Right ventricle myocardium inferior (tissue), 1 donor: ENCODE results near the gene ARHGAP32. TPM values are rescaled to one million over a fixed set of nuclear protein-coding genes. Genes with fewer than 3 reads are reported as not detected.
"Not testable (repeated sequence)": the region's sequence is repeated elsewhere in the genome, so short reads cannot be mapped to it uniquely, and the experiment has no call there.

Source experiments
- ATAC-seq: fragments of 200-7000 bp; cut with Tn5 transposase; one replicate; pipeline ENCODE4 v1.9.1; 2020; ENCODE audit warnings: mild to moderate bottlenecking, moderate library complexity
- DNase-seq: peaks from one replicate; pipeline ENCODE4 v3.0.0; 2021; ENCODE audit errors: missing footprints
- intact Hi-C: fragments of 100-400 bp; cut with DNase I; formaldehyde crosslinking; loops from one replicate; pipeline ENCODE4 v1.11.0; 2022
- total RNA-seq: library from RNA; stranded (reverse); fragmentation: NEBNext Ultra II Directional; extraction: Animal tissue kit (Norgen Biotek cat#: 25700); gene quantifications from one replicate; pipeline ENCODE4 v1.2.1, GENCODE V29; 2021
- donor health status: DM: no; HTN: yes; CAD: no; lungs with severe emphysema.

ARHGAP32 gene
- total RNA-seq, 1 donor from 2014 or later = 6.4 TPM

DNA sequence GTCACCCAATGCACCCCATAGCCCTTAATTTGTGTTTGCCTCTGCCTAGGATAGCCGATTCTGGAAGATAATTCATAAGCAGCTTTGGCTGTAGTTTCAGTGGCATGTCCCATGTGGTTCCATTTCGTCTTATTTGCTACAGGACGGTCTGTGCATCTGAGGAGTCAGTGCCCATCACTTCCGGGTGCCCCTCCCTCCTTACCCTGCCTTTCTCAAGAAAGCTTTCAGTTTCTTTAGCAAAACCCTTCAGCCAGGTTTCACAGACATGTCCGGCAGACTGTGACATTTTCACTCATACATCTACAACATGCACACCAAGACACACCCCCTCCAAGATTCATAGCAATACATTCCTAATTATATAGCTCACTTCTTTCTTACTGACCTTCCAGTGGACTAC, 263.7 kb downstream of the ARHGAP32 start:
- intact Hi-C loops = no loop called here
- ATAC-seq (no peak), DNase-seq (no peak)

DNA sequence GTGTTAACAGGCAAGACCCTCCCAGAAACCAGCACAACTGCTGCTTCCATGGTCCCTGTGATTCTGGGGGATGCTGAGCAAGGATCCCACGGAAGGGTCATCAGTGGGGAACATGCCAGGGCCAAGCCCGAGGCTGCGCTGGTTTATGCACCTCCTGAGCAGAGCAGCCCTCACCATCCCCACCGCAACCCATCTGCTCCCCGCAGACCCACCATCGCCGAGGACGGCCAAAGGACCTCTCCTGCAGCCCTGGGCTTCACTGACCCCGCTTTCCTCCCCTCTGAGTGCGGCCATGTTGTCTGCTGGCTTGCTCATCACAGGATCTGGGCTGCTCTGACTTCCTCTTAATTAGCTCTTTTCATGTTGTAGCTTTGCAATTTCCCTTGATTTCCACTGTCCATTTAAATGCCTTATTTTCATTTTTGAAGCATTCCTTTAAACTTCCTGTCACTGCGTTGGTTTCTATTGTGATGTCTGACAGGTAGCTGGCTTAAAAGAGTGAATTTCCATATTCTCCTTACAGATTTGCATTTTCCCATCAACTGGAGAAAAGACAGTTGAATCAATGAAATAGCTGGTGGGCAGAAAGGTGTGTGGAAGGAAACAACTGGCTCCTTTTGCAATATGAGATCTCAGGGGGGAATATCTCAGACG, 264.3 kb downstream of the ARHGAP32 start:
- DNase-seq (no peak), ATAC-seq (no peak)

GRCh38 chr11:128927108-128927461, 265.0 kb downstream of the ARHGAP32 start:
- DNase-seq (no peak), ATAC-seq (no peak)
- intact Hi-C loops = no loop called here

More for the DNA sequence above, 264.3 kb downstream of the ARHGAP32 start:
- intact Hi-C loops = no loop called here

DNA sequence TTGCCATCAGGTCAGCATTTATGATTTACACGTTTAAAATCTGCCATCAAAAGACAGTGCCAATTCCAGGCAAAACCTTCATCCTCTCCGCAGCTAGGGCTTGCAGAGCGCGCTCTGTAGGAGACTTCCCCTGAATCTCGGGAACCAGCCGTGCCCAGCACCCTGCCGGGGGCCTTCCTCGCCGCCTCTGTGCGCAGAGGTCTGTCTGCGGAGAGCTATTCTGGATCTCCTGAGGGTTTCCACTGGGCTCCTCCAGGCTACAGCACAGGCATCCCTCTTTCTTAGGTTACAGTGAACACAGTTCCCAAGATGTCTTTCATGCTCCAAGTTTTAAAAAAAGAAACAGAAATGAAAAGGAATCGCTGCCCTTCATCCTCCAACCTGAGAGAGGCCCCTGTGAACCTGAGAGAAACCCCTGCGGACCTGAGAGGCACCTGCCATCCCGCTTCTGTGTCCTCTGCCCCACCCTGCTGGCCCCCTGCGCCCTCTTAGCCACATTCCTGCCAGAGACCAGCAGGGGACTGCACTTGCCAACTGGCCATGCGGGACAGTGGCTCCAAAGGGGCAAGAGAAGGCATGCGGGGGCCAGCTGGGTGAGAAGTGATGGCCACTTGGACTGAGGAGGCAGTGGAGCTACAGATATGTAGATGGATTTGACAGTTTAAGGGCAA, 265.6 kb downstream of the ARHGAP32 start:
- no peak for ATAC-seq
- DNase-seq = no peak
- intact Hi-C loops = no loop called here

DNA sequence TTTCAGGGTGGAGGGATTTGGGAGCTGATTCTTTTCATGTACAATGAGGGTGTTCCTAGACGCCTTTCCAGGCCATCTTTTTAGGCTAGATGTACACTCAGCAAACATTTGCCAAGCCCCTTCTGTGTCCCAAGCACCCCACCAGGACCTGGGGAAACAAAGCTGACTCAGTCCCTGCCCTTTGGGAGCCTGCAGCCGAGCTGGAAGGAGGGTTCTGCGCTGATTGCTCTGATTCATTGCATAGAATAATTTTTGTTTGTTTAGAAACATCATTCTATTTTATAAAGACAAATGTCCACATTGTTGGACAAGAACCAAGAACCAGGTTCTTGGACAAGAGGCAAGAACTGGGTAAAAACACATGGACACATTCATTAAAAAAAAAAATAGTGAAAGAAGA, 266.1 kb downstream of the ARHGAP32 start:
- intact Hi-C loops = no loop called here
- no peak for ATAC-seq
- no peak for DNase-seq

DNA sequence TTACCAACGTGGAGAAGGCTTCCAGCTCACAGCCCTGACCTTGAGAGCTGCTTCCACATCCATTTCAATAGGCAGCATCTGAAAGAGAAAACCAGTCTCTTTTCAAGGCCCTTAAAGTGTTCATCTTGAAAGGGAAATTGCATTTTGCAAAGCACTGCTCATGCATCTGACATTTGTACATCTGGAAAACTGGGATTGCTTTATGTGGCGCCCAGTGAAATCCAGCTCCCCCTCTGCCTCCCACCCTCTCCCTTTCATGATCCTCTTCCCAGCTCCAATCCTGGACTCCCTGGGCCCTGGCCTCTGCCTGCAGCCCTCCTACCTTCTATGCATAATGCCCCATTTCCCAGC, 266.9 kb downstream of the ARHGAP32 start:
- intact Hi-C loops = no loop called here
- DNase-seq (no peak), ATAC-seq (no peak)

- DNase-seq = no peak
- ATAC-seq = no peak
- intact Hi-C loops = no loop called here
Measured at GRCh38 chr11:128924510-128925249, 267.4 kb downstream of the ARHGAP32 start.

DNA sequence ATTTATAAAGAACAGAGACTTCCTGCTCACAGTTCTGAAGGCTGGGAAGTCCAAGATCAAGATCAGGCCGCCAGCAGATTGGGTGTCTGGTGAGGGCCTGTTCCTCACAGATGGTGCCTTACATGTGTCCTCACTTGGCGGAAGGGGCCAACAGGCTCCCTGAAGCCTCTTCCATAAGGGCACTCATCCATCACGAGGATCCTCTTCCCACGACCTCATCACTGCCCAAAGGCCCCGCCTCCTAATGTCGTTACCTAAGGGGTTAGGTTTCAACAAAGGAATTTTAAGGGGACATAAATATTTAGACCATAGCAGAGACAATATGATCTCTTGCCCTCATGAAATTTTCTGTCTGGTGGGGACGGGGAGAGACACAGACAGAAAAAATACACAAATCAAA, 268.0 kb downstream of the ARHGAP32 start:
- DNase-seq (no peak), ATAC-seq (no peak)
- intact Hi-C loops = no loop called here

GRCh38 chr11:128921793-128922192, 270.3 kb downstream of the ARHGAP32 start:
- no peak for ATAC-seq
- intact Hi-C loops = no loop called here

GRCh38 chr11:128920666-128921065, 271.5 kb downstream of the ARHGAP32 start:
- no peak for ATAC-seq
- no peak for DNase-seq
- intact Hi-C loops = no loop called here

More at GRCh38 chr11:128921793-128922192, 270.3 kb downstream of the ARHGAP32 start:
- no peak for DNase-seq

DNA sequence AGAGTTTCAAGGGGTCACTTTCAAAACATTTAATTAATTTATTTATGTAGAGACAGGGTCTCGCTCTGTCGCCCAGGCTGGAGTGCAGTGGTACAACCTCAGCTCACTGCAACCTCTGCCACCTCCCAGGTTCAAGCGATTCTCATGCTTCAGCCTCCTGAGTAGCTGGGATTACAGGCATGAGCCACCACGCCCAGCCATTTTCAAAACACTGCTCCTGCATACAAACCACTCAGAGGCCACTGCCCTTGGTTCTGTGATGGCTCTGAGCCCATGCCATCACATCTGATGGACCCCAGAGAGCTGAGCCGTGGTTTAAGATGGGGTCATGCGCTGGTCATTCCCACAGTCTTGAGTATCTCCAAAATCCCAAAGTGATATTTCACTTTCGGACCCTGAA, 272.5 kb downstream of the ARHGAP32 start:
- ATAC-seq, DNase-seq, intact Hi-C loops: not testable (repeated sequence)

DNA sequence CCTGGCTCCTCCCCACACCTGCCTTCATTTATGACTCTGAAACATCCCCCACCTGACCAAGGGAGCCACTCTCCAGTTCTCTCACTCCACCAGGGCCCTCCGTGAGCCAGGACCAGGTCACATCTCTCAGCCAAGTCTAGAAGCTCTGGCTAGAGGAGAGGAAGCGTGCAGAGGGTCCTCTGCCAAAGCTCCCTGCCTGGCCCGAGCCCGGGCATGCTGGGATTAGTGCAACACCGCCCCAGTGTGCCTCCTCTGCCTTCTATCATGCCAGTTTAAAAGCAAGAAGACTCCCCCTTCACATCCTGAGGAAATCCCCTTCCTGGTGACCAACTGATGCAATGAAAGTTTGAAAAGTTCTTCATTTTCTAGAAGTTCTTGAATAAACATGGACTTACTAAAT, 272.9 kb downstream of the ARHGAP32 start:
- intact Hi-C loops = no loop called here
- ATAC-seq (no peak), DNase-seq (no peak)

DNA sequence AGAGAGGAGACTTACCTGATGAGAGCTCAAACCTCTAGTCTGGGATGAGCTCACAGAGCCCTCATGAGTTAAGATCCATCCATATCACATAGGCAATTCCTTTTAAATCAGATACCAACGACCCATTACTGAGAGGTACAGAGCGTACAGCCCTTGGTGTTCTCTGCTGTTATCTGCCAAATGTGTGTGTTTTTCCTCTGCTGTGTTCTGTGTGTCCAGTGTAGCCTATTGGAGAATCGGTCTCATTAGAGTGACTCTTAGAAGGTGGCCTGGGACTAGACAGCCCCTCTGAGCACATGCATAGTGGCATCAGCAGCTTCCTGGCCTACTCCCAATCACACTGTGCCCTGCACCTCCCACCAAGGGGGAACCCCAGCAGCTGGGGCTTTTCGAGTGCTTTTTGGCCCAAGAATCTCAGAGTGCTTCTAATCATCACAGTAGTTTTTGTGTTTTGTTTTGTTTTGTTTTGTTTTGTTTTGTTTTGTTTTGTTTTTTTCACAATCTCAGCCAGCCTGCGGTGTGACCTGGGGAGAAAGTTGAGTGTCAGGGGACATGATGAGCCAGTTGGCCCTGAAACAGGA, 274.9 kb downstream of the ARHGAP32 start:
- intact Hi-C loops = no loop called here

GRCh38 chr11:128916681-128917080, 275.4 kb downstream of the ARHGAP32 start:
- no peak for ATAC-seq
- intact Hi-C loops = no loop called here
- DNase-seq = no peak

More for the DNA sequence above, 274.9 kb downstream of the ARHGAP32 start:
- DNase-seq (no peak), ATAC-seq (no peak)

DNA sequence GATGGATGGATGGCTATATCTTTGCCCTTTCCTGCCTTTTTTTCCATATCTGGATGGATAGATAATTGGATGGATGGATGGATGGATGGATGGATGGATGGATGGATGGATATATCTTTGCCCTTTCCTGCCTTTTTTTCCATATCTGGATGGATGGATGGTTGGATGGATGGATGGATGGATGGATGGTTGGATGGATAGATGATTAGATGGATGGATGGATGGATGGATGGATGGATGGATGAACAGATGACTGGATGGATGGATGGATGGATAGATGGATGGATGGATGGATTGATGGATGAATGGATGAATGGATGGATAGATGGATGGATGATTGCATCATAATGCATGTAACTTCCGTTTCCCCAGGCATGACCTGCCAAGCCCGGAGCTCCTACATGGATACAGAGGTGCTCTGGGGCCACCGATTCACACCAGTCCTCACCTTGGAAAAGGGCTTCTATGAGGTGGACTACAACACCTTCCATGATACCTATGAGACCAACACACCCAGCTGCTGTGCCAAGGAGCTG, 276.0 kb downstream of the ARHGAP32 start:
- intact Hi-C loops = no loop called here
- DNase-seq (no peak), ATAC-seq (no peak)

DNA sequence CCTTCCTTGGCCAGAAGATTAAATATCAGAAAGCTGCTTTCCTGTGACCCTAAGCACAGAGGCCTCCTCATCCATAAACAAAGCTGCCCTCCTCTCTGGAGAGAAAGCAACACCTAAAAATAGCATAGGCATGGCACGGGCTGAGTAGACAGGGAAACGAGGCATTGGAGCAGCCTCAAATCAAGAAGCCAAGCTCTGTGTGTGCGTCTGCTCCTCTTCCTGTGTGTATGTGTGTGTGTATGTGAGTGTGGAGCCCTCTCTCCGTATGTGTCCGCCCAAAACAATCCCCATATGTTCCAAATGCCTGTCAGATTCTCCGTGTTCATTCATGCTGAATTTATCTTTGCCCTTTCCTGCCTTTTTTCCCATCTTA, 277.0 kb downstream of the ARHGAP32 start:
- intact Hi-C loops = no loop called here
- no peak for DNase-seq
- ATAC-seq = peak; percentile 68
